MM.1S (cell line): ENCODE data around the gene TMEM14A.

ENCODE experiments used
- CTCF ChIP-seq: fragments of 300-600 bp; sonication (generic); IDR thresholded peaks from 2 replicates; pipeline ENCODE4 v1.5.1; 2016; ENCODE audit warnings: antibody characterized with exemption, low read length, mixed read lengths
- EZH2 ChIP-seq: fragments of 300-600 bp; sonication (generic); optimal IDR thresholded peaks from 2 replicates; pipeline ENCODE3; 2017; ENCODE audit warnings: low read depth, mild to moderate bottlenecking, antibody characterized with exemption, low read length, mixed read lengths

GRCh38 chr6:52725143-52725534 lies 54.2 kb downstream of the TMEM14A start:
- TF ChIP-seq CTCF (no peak), EZH2 (no peak)
